WTC11 (cell line): ENCODE results near the gene AKAP13. TPM values are rescaled to one million over a fixed set of nuclear protein-coding genes. Genes with fewer than 3 reads are reported as not detected.

Experiments
- ATAC-seq: fragments of 200-7000 bp; cut with Tn5 transposase; 2 replicates; pipeline ENCODE4 v1.10.0; 2021; ENCODE audit warnings: mild to moderate bottlenecking, moderate library complexity
- Bru-seq: library from RNA; stranded (reverse); fragments of 400-500 nt; gene quantifications from one replicate; lab custom pipeline; 2021; lab: Mats Ljungman, UMichigan
- CTCF ChIA-PET: fragments of 300-600 bp; sonication (Branson Sonifier 250); formaldehyde crosslinking; loops from one replicate; lab custom pipeline; 2021; ENCODE audit warnings: antibody characterized with exemption; lab: Charles Lee
- POLR2A ChIA-PET: fragments of 350-600 bp; sonication (Branson Sonifier 250); formaldehyde crosslinking; loops from one replicate; lab custom pipeline; 2021; ENCODE audit warnings: antibody characterized with exemption; lab: Charles Lee
- DNase-seq: peaks from one replicate; pipeline ENCODE4 v3.0.0; 2021; ENCODE audit warnings: low spot score
- H3K27ac Mint-ChIP-seq: 2 replicates; pipeline ENCODE4 v1.8.0; 2021; ENCODE audit warnings: mixed read lengths
- H3K27me3 Mint-ChIP-seq: 2 replicates; pipeline ENCODE4 v1.8.0; 2021; ENCODE audit warnings: low read depth, mild to moderate bottlenecking, moderate library complexity, mixed read lengths
- H3K36me3 Mint-ChIP-seq: 2 replicates; pipeline ENCODE4 v1.8.0; 2021; ENCODE audit warnings: mixed read lengths
- H3K4me1 Mint-ChIP-seq: 2 replicates; pipeline ENCODE4 v1.8.0; 2022; ENCODE audit warnings: mixed read lengths
- H3K4me3 Mint-ChIP-seq: 2 replicates; pipeline ENCODE4 v1.8.0; 2021; ENCODE audit warnings: mild to moderate bottlenecking, moderate library complexity, mixed read lengths
- H3K9me3 Mint-ChIP-seq: 2 replicates; pipeline ENCODE4 v1.8.0; 2021; ENCODE audit warnings: mixed read lengths
- CBFB ChIP-seq: sonication (generic); formaldehyde crosslinking; IDR thresholded peaks from 2 replicates; pipeline ENCODE4 v1.8.1; 2022; ENCODE audit warnings: mild to moderate bottlenecking, low read depth, missing genetic modification reagents
- ESRRA ChIP-seq: sonication (generic); formaldehyde crosslinking; IDR thresholded peaks from 2 replicates; pipeline ENCODE4 v1.8.1; 2022; ENCODE audit warnings: mild to moderate bottlenecking, missing genetic modification reagents, borderline replicate concordance
- HMGA2 ChIP-seq: fragments of 250-450 bp; sonication (Bioruptor Pico); IDR thresholded peaks from 2 replicates; pipeline ENCODE4 v1.4.0; 2021; ENCODE audit warnings: mild to moderate bottlenecking, moderate library complexity
- IRF1 ChIP-seq: sonication (generic); formaldehyde crosslinking; IDR thresholded peaks from 2 replicates; pipeline ENCODE4 v1.8.0; 2023; ENCODE audit warnings: missing genetic modification reagents
- JAZF1 ChIP-seq: fragments of 250-450 bp; sonication (Bioruptor Pico); IDR thresholded peaks from 2 replicates; pipeline ENCODE4 v1.9.0; 2021; ENCODE audit warnings: moderate library complexity, mild to moderate bottlenecking, inconsistent platforms
- JUN ChIP-seq: sonication (generic); formaldehyde crosslinking; IDR thresholded peaks from 2 replicates; pipeline ENCODE4 v1.8.0; 2023; ENCODE audit warnings: mild to moderate bottlenecking, missing genetic modification reagents
- KAT7 ChIP-seq: sonication (generic); formaldehyde crosslinking; IDR thresholded peaks from 2 replicates; pipeline ENCODE4 v1.8.1; 2023; ENCODE audit warnings: missing genetic modification reagents, mild to moderate bottlenecking, borderline replicate concordance
- MAX ChIP-seq: sonication (generic); formaldehyde crosslinking; IDR thresholded peaks from 2 replicates; pipeline ENCODE4 v1.8.0; 2022; ENCODE audit warnings: mild to moderate bottlenecking, missing genetic modification reagents
- MXD4 ChIP-seq: fragments of 250-450 bp; sonication (Bioruptor Pico); IDR thresholded peaks from 2 replicates; pipeline ENCODE4 v1.8.0; 2021; ENCODE audit warnings: mild to moderate bottlenecking, moderate library complexity, borderline replicate concordance
- MYBL2 ChIP-seq: sonication (generic); formaldehyde crosslinking; IDR thresholded peaks from 2 replicates; pipeline ENCODE4 v1.8.1; 2023; ENCODE audit warnings: mild to moderate bottlenecking, moderate library complexity, missing genetic modification reagents
- NFYB ChIP-seq: sonication (generic); formaldehyde crosslinking; conservative IDR thresholded peaks from 2 replicates; pipeline ENCODE4 v1.8.0; 2022; ENCODE audit warnings: low read depth, missing genetic modification reagents
- NR2C2 ChIP-seq: sonication (generic); formaldehyde crosslinking; IDR thresholded peaks from 2 replicates; pipeline ENCODE4 v1.8.0; 2022; ENCODE audit warnings: mild to moderate bottlenecking, missing genetic modification reagents
- RELA ChIP-seq: sonication (generic); formaldehyde crosslinking; IDR thresholded peaks from 2 replicates; pipeline ENCODE4 v1.8.1; 2022; ENCODE audit warnings: missing genetic modification reagents, mild to moderate bottlenecking, borderline replicate concordance
- SMAD4 ChIP-seq: sonication (generic); formaldehyde crosslinking; IDR thresholded peaks from 2 replicates; pipeline ENCODE4 v1.8.0; 2022; ENCODE audit warnings: mild to moderate bottlenecking, missing genetic modification reagents
- SOX15 ChIP-seq: fragments of 250-450 bp; sonication (Bioruptor Pico); IDR thresholded peaks from 2 replicates; pipeline ENCODE4 v1.9.0; 2021; ENCODE audit warnings: mild to moderate bottlenecking
- TEAD1 ChIP-seq: sonication (generic); formaldehyde crosslinking; IDR thresholded peaks from 2 replicates; pipeline ENCODE4 v1.8.0; 2022; ENCODE audit warnings: mild to moderate bottlenecking, missing genetic modification reagents
- USF2 ChIP-seq: sonication (generic); formaldehyde crosslinking; IDR thresholded peaks from 2 replicates; pipeline ENCODE4 v1.8.1; 2023; ENCODE audit warnings: mild to moderate bottlenecking, missing genetic modification reagents, moderate library complexity
- ZNF138 ChIP-seq: sonication (generic); formaldehyde crosslinking; conservative IDR thresholded peaks from 2 replicates; pipeline ENCODE4 v1.8.1; 2022; ENCODE audit warnings: mild to moderate bottlenecking, moderate library complexity, missing genetic modification reagents
- ZNF219 ChIP-seq: sonication (generic); formaldehyde crosslinking; IDR thresholded peaks from 2 replicates; pipeline ENCODE4 v1.8.0; 2023; ENCODE audit warnings: missing genetic modification reagents, mild to moderate bottlenecking, borderline replicate concordance
- ZNF281 ChIP-seq: sonication (generic); formaldehyde crosslinking; IDR thresholded peaks from 2 replicates; pipeline ENCODE4 v1.8.0; 2023; ENCODE audit warnings: mild to moderate bottlenecking, missing genetic modification reagents
- ZNF396 ChIP-seq: fragments of 250-450 bp; sonication (Bioruptor Pico); IDR thresholded peaks from 2 replicates; pipeline ENCODE4 v1.8.0; 2021; ENCODE audit warnings: mild to moderate bottlenecking, moderate library complexity, borderline replicate concordance
- ZNF423 ChIP-seq: fragments of 250-450 bp; sonication (Bioruptor Pico); IDR thresholded peaks from 2 replicates; pipeline ENCODE4 v2.1.2; 2022; ENCODE audit warnings: mild to moderate bottlenecking, moderate library complexity
- ZNF512 ChIP-seq: sonication (generic); formaldehyde crosslinking; IDR thresholded peaks from 2 replicates; pipeline ENCODE4 v1.8.1; 2022; ENCODE audit warnings: missing genetic modification reagents, borderline replicate concordance
- ZSCAN18 ChIP-seq: fragments of 250-450 bp; sonication (Bioruptor Pico); IDR thresholded peaks from 2 replicates; pipeline ENCODE4 v2.1.2; 2022; ENCODE audit warnings: mild to moderate bottlenecking, moderate library complexity
- long read RNA-seq, 3 experiments: library from RNA in 1 of 3; library from capped mRNA in 1 of 3; library from polyadenylated mRNA in 1 of 3; unstranded in 2 of 3; stranded (forward) in 1 of 3; transcript quantifications; one replicate each; pipeline ENCODE4 v2.0.0, GENCODE V29; 2021
- total RNA-seq: library from RNA; stranded (reverse); gene quantifications from 3 replicates; pipeline ENCODE4 v1.2.3, GENCODE V29; 2021

The AKAP13 gene
- total RNA-seq (48.3 to 50.3 TPM (median 48.9 TPM) in 3 replicates), Bru-seq, nascent RNA (percentile 77 among the genes with signal in this experiment)
- long read RNA-seq, experiment 1, full-length matches to known transcripts = 1 of 52 reads
- long read RNA-seq, experiment 1, partial matches to known transcripts = 17 of 52 reads
- long read RNA-seq, experiment 1, other reads (novel, unspliced or antisense) = 34 of 52 reads
- long read RNA-seq, experiment 2, partial matches to known transcripts = 4 of 25 reads
- long read RNA-seq, experiment 2, other reads (novel, unspliced or antisense) = 21 of 25 reads
- long read RNA-seq, experiment 3, partial matches to known transcripts = 0 of 4 reads
- long read RNA-seq, experiment 3, other reads (novel, unspliced or antisense) = 4 of 4 reads

- CTCF ChIA-PET = interaction anchor here (0.6 to 1.1 kb wide), 3 partner anchors 49 to 413 kb away, joined by 5 to 6 read pairs (median 5); no protein-coding TSS in a partner anchor
- DNase-seq (peak; percentile 96), ATAC-seq (peak; percentile 91)
- H3K27me3 Mint-ChIP-seq = no peaks in the 10 kb centered on the region
- peak within 1 kb of the TSS; percentile 84 for H3K4me3 Mint-ChIP-seq
- H3K36me3 Mint-ChIP-seq = no peaks in the 10 kb centered on the region
- peaks cover 30% of the 10 kb centered on the region for H3K4me1 Mint-ChIP-seq
- POLR2A ChIA-PET = interaction anchor here (0.6 to 1.2 kb wide), 4 partner anchors 14 to 87 kb away, joined by 3 to 4 read pairs (median 3); no protein-coding TSS in a partner anchor
- H3K27ac Mint-ChIP-seq = peak within 1 kb of the TSS; percentile 95
- TF ChIP-seq JAZF1 (CRISPR knock-in tag) (no peak), ZNF281 (CRISPR knock-in tag) (0 out of 2 replicates have a peak, but pooled peaks have one; percentile 42), TEAD1 (CRISPR knock-in tag) (0 out of 2 replicates have a peak, but pooled peaks have one; percentile 24), NFYB (CRISPR knock-in tag) (peak; percentile 85)
- H3K9me3 Mint-ChIP-seq = no peaks in the 10 kb centered on the region
Measured at GRCh38 chr15:85380217-85380811, at the start of gene AKAP13. Gene AKAP13 (plus strand): TSS chr15:85380603. CDS start chr15:85485721, 105,118 bp downstream.

GRCh38 chr15:85330901-85331588 is 49.4 kb upstream of the AKAP13 start:
- H3K36me3 Mint-ChIP-seq = no peaks in the 10 kb centered on the region
- TF ChIP-seq RELA (CRISPR knock-in tag) (no peak), MXD4 (CRISPR knock-in tag) (no peak), TEAD1 (CRISPR knock-in tag) (no peak), ESRRA (no peak), NR2C2 (CRISPR knock-in tag) (no peak), KAT7 (CRISPR knock-in tag) (no peak), MYBL2 (CRISPR knock-in tag) (no peak), CBFB (peak; percentile 60; the same call in 1 of the 2 replicates), USF2 (CRISPR knock-in tag) (peak; percentile 44), NFYB (CRISPR knock-in tag) (no peak), ZNF396 (no peak), ZSCAN18 (CRISPR knock-in tag) (no peak), ZNF138 (CRISPR knock-in tag) (no peak), ZNF423 (CRISPR knock-in tag) (peak; percentile 70; the same call in 1 of the 2 replicates), ZNF512 (CRISPR knock-in tag) (no peak), SMAD4 (CRISPR knock-in tag) (no peak), HMGA2 (CRISPR knock-in tag) (no peak), JUN (CRISPR knock-in tag) (no peak), ZNF219 (CRISPR knock-in tag) (no peak), MAX (CRISPR knock-in tag) (0 out of 2 replicates have a peak, but pooled peaks have one; percentile 3), SOX15 (CRISPR knock-in tag) (no peak), IRF1 (CRISPR knock-in tag) (no peak)

More at GRCh38 chr15:85330901-85331588, 49.4 kb upstream of the AKAP13 start:
- 0 out of 2 replicates have a peak overlapping the region, but pooled peaks have one; percentile 10 for H3K4me3 Mint-ChIP-seq
- peak; percentile 82 for DNase-seq
- peak; percentile 96 for ATAC-seq
- H3K9me3 Mint-ChIP-seq = 0 out of 2 replicates have a peak, but pooled peaks cover 4% of the 10 kb centered on the region
- H3K27me3 Mint-ChIP-seq = peaks cover 14% of the 10 kb centered on the region
- ChIA-PET POLR2A (interaction anchor here (1.1 kb wide), 1 partner anchor 49 kb away, joined by 3 read pairs; the partner anchor contains the start of gene AKAP13), CTCF (interaction anchor here (0.6 to 1.9 kb wide), 39 partner anchors 9 to 448 kb away, joined by 3 to 19 read pairs (median 3); partner anchors contain the start of gene AKAP13)
- H3K27ac Mint-ChIP-seq = no peak overlapping the region
- peaks cover 32% of the 10 kb centered on the region for H3K4me1 Mint-ChIP-seq
